NCI-H128 (cell line): ENCODE measurements around the gene OOSP2.
"Not testable (repeated sequence)": the region's sequence is repeated elsewhere in the genome, so short reads cannot be mapped to it uniquely, and the experiment has no call there.

Source experiments
- DNase-seq: peaks from one replicate; lab custom pipeline; 2025; ENCODE audit not compliant: unreplicated experiment; lab: John Stamatoyannopoulos, UW

Gene OOSP2

GRCh38 chr11:60040109-60040508 is at the start of gene OOSP2:
Gene OOSP2, plus strand, starts transcription at chr11:60040409. Its CDS starts 51 bp downstream, at chr11:60040460.
- DNase-seq = no peak

- no peak for DNase-seq
Measured at GRCh38 chr11:59990421-59990820, 49.8 kb upstream of the OOSP2 start.

- no peak for DNase-seq
Measured at GRCh38 chr11:59992425-59992824, 47.8 kb upstream of the OOSP2 start.

- DNase-seq = no peak
Measured at GRCh38 chr11:59997800-59998199, 42.4 kb upstream of the OOSP2 start.

- DNase-seq = no peak
Measured at GRCh38 chr11:59999691-60000090, 40.5 kb upstream of the OOSP2 start.

GRCh38 chr11:60003729-60004128 is 36.5 kb upstream of the OOSP2 start:
- DNase-seq = no peak

- no peak for DNase-seq
Measured at GRCh38 chr11:60005360-60005759, 34.8 kb upstream of the OOSP2 start.

- no peak for DNase-seq
Measured at GRCh38 chr11:60016881-60017280, 23.3 kb upstream of the OOSP2 start, which contains the start of gene OOSP4B. Gene OOSP4B, plus strand, starts transcription at chr11:60017181.

- DNase-seq = no peak
Measured at GRCh38 chr11:60018058-60018457, 22.2 kb upstream of the OOSP2 start.

GRCh38 chr11:60020376-60020775 is 19.8 kb upstream of the OOSP2 start:
- not testable (repeated sequence) for DNase-seq

- DNase-seq = no peak
Measured at GRCh38 chr11:60029015-60029632, 11.1 kb upstream of the OOSP2 start.

- not testable (repeated sequence) for DNase-seq
Measured at GRCh38 chr11:60050422-60050821, 10.2 kb downstream of the OOSP2 start.

- DNase-seq = not testable (repeated sequence)
Measured at GRCh38 chr11:60050839-60051238, 10.6 kb downstream of the OOSP2 start.

- no peak for DNase-seq
Measured at GRCh38 chr11:60056349-60056969, 16.2 kb downstream of the OOSP2 start, which contains the start of gene MS4A3. Gene MS4A3, plus strand, starts transcription at chr11:60056665. Its CDS starts 4,496 bp downstream, at chr11:60061161.

GRCh38 chr11:60059052-60059451 is 18.8 kb downstream of the OOSP2 start:
- no peak for DNase-seq

- DNase-seq = no peak
Measured at GRCh38 chr11:60059521-60060240, 19.5 kb downstream of the OOSP2 start.

- no peak for DNase-seq
Measured at GRCh38 chr11:60064111-60064510, 23.9 kb downstream of the OOSP2 start.

GRCh38 chr11:60065801-60066200 is 25.6 kb downstream of the OOSP2 start:
- DNase-seq = no peak

GRCh38 chr11:60069450-60069849 is 29.2 kb downstream of the OOSP2 start:
- no peak for DNase-seq

GRCh38 chr11:60071644-60072043 is 31.4 kb downstream of the OOSP2 start:
- DNase-seq = not testable (repeated sequence)

GRCh38 chr11:60077216-60077817 is 37.1 kb downstream of the OOSP2 start:
- DNase-seq = no peak

- DNase-seq = no peak
Measured at GRCh38 chr11:60077981-60078380, 37.8 kb downstream of the OOSP2 start.
